Fibroblast of peridontal ligament (primary cell): ENCODE measurements around the gene EMC10.
A peak's percentile ranks its signal among the peaks of the same experiment; 100 is the strongest.
"Not testable (repeated sequence)": the region's sequence is repeated elsewhere in the genome, so short reads cannot be mapped to it uniquely, and the experiment has no call there.

Experiments
- DNase-seq: peaks from one replicate; pipeline ENCODE4 v3.0.0-alpha.2; 2010; ENCODE audit errors: extremely low read depth

EMC10 gene

GRCh38 chr19:50513746-50514345 lies 37.5 kb downstream of the EMC10 start, which contains the start of gene ASPDH:
Gene ASPDH, minus strand, starts transcription at chr19:50513913. Its CDS starts 90 bp downstream, at chr19:50513823.
- no peak for DNase-seq

DNA sequence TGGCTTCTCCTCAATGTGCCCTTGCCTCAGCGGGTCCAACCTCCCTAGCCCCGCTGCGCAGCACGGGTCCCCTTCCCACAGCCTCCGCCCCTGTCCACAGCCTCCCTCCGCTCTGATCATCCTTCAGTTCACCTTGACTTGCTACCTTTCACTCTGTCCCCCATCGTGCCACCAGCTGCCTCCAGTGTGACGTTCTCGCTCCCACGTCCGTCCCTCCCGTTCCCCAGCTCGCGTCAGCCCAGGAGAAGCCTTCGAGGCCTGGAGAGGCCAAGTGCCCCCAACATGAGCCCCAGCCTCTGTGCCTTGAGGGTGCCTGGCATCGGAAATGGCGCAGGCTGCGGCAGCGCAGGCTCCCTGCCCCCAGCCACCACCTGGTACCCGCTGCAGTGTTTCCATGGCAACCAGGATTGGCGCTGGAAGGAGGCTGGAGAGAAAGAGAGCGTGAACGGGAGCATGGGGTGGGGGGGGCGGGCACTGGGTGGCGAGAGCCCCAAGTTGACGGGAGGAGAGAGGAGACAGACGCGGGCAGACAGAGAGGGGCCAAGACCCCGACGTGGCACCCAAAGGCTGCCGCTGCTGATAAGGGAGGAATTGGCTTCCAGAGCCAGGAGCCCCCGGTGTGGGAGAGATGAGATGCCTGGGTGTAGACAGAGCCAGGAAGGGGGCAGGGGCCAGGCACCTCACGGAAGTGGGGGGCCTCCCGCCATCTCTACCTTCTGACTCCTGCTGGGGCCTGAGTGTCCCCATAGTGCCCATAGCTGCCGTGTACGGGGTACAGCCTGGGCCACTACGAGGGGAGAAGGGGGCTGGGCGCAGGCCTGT lies 38.2 kb downstream of the EMC10 start:
- no peak for DNase-seq

DNA sequence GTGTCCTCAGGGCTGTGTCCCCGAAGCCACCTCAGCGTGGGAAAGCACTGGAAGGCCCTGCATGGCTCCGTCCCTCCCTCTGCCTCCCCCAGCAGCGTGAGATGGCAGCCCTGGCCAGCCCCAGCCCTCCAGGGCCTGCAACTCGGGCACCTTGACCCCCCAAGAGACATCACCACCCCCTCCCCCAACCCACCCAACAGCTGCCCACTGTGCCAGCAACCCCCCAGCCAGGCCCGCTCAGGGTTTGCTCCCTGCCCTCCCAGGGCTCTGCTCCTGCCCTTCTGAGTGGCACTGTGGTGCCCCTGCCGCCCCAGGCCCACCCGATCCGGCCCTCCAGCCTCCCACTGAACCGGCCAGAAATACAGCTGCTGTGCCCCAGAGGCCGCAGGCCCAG lies 38.9 kb downstream of the EMC10 start:
- DNase-seq, result no peak

DNA sequence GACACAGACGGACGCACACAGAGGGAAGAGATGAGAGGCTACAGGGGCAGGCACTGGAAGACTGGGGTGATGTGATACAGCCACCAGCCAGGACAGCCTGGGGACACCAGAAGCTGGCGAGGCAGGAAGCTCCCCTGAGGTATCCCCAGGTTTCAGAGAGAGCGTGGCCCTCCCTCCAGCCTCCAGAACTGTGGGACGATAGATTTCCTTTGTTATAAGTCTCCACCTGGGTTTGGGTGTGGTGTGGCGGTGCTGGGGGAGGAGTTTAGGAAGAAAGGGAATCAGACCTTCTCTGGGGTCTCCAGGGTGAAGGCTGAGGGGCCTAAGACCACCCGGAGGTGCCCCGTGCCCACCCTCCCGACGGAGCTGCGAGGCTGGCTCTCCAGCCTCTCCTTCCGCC lies 40.1 kb downstream of the EMC10 start:
- DNase-seq, result no peak

DNA sequence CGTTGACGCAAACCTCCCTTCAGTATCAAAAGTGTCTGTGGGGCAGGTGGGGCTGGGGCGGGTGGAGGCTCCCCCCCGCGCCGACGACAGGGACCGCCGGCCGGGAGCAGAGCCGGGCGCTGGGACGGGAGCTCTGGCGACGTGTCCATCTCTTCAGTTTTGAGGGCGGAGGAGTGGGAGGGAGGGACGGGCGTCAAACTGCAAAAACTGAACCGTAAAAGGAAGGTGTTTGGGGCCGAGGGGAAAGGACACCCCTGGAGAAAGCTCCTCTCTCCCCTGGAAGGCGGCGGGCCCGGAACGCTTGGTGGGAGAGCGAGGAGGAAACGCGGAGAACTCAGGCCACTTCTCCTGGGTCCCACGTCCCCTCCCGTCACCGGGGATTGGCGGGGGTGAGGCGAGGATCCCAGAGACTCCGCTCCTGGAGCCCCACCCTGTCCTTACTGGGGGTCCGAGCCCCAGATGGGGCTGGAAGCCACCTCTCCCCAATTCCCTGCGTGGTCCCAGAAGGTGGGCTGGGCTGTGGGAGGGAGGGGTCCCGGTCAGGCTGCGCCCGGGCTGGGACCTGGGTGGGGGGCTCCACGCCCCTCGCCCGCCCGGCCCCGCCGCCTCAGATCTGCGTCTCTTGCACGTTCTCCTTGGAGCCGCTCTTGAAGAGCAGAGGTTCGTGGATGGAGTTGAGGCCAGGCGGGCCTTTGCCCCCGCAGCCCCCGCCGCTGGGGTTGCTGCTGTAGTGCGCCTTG lies 40.8 kb downstream of the EMC10 start:
- DNase-seq, result no peak

DNA sequence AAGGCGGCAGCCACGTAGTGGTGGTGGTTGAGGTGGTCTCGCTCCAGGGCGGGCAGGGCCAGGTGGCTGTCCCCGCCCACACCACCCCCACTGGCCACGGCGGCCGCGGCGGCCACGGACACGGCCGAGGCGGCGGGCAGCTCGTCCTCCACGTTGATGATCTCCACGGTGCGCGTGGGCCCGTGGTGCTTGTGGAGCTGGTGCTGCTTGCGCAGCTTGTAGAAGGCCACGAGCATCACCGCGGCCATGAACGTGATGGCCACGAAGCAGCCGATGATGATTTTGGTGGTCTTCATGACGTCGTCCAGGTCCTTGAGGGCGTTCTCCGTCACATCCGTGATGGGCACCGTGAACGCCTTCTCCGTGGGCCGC lies 41.4 kb downstream of the EMC10 start:
- no peak for DNase-seq

- no peak for DNase-seq
Measured at GRCh38 chr19:50518091-50519005, 42.0 kb downstream of the EMC10 start.

DNA sequence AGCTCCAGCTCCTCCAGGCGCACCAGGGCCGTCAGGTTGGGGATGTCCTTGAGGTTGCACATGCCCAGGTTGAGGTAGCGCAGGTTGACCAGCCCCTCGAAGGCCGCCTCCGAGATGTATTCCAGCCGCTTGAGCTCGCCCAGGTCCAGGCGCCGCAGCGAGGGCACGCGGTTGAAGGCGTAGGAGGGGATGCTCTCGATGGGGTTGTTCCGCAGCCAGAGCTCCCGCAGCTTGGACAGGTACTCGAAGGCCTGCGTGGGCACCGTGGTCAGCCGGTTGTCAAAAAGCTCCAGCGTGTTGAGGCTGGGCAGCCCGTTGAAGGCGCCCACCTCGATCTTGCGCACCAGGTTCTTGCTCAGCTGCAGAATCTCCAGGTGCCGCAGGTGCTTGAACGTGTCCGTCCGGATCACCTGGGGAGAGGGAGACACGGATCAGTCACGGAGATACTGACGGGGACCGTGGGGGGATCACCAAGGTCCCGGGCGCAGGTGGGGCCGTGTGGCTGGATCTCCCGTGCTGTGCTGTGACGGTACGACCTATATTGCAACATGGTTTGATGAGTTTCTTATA lies 42.8 kb downstream of the EMC10 start:
- DNase-seq, result no peak

DNA sequence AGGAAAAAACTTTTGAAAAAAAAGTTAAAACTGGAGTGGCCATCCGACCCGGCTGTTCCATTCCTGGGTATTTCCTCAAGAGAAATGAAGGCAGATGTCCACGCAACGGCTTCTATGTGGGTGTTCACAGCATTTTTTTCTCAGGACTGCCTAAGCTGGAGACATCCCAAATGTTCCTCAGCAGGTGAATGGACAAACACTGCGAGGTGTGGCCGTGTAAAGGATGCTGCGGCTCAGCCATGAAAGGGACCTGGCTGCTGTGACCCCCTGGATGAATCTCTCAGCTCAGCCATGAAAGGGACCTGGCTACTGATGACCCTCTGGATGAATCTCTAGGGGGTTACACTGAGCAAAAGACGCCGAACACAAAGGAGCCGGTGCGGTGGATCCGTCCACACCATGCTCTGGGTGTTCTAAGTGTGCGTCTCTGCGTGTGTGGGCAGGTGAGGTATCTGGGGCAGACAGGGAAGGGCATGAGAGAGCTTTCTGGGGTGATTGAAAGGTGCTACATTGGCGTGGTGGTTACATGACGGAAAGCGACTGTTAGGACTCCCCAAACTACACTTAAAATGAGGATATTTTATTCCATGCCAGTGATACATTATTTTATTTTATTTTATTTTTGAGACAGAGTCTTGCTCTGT lies 44.6 kb downstream of the EMC10 start:
- no peak for DNase-seq

GRCh38 chr19:50522881-50523280 lies 46.6 kb downstream of the EMC10 start:
- DNase-seq, result no peak

DNA sequence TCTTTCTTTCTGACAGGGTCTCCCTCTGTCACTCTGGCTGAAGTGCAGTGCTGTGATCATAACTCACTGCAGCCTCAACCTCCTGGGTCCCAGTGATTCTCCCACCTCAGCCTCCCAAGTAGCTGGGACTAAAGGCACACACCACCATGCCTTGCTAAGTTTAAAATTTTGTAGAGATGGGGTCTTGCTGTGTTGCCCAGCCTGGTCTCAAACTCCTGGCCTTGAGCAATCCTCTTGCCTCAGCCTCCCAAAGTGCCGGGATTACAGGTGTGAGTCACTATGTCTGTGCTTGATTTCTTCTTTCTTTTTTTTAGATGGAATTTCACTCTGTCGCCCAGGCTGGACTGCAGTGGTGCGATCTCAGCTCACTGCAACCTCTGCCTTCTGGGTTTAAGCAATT lies 51.7 kb downstream of the EMC10 start:
- DNase-seq, result not testable (repeated sequence)

GRCh38 chr19:50531171-50531612 lies 54.9 kb downstream of the EMC10 start:
- DNase-seq, result no peak

DNA sequence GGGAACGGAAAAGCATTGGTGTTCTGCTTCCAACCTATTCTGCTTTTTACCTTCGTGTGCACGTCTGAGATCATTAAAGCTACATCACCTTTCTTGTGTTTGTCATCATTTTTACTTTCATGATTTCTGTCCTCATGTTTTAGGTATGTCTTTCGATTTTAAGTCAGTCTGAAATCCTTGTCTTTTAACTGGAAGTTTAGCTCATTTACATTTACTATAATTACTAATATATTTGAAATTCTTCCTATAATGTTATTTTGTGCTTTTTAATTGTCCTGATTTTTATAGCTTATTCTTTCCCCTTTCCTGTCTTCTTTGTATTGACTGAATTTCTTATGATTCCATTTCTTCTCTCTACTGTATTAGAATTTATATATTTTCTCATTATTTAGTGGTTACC lies 56.6 kb downstream of the EMC10 start:
- no peak for DNase-seq

DNA sequence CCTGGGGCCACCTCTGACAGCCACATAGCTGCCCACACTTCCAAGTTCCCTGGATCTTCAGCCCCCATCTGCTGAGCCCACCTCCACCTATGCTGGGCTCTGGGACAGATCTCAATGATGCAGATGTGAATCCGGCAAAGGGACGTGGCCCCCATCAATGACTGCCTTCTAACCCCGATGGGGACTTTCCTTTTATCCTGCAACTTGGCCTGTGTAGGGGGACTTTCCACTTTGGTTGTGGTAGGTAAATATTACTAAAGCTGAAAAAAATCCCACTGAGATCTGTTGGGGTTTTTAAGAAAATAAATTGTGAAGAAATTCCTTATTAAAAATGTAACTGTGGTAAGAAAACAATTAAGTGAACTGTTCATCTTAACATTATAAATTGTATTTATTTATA lies 58.2 kb downstream of the EMC10 start:
- no peak for DNase-seq

DNA sequence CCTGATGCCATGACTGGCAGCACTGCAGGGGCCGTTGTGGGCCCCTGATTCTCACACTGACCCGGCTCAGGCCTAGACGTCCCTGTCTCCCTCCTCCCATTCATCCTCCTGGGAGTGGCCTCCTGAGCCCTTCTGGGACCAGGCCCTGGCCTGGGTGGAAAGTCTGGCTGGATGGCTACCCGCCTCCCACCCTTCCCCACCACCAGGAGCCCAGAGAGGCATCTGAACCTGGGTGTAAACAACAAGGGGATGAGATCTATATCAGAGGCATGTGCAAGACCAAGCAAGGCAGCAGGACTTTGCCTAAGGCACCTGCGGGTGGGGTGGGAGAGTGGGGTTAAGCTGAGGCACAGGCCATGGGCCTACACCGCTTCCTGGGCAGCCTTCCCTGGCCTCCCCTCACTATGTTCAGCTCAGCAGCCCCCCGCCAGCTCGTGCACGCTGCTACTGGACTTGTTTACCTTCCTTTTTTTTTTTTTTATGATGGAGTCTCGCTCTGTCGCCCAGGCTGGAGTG lies 59.4 kb downstream of the EMC10 start:
- DNase-seq, result no peak

DNA sequence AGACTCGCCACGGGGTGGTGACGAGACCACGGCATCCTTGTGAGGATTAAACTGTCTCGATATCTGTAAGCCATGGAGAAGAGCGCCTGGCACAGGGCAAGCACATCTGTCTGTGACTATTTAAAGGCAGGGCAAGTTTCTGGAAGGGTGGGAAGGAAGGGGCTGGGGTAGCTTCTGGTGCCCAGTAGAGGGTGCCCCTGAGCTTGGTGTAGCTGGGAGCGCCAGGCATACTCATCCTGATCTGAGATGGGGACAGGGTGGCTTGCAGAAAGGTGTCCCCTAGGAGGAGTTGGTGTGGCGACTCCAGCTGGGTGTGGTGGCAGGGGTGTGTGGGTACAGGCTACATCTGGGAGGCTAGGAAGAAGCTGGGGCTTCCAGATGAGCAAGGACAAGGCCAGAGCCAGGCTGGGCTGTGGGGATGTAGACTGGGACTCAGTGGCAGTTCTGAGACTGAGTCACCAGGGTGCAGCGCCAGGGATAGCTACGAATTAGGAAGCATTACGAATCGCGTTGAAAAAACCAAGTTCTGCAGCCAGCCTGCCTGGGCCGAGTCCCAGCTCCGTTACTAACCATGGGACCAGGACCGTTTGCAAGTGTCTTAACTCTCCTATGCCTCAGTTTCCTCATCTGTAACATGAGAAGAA lies 60.5 kb downstream of the EMC10 start:
- DNase-seq, result no peak

DNA sequence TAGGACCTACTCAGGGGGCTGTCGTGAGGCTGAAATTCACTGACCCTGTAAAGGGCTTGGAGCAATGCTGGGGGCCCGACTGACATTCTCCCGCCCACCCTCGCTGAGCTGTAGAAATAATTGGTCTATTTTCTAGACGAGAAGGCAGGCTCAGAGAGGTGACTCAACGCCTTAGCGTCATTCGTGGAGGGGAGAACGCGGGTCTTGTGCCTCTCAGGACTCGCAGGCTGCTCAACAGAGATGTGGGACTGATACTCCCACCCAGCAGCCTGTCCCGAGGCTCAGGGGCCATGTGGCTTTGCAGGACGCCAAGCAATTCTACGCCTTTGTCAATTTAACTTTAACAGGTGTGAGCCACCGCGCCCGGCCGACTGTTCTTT lies 61.0 kb downstream of the EMC10 start:
- no peak for DNase-seq

GRCh38 chr19:50537769-50538230 lies 61.5 kb downstream of the EMC10 start:
- DNase-seq, result peak; percentile 43
